ENCODE measurements around the gene CHST9. TPM values are rescaled to one million over a fixed set of nuclear protein-coding genes. Genes with fewer than 3 reads are reported as not detected.
A peak's percentile ranks its signal among the peaks of the same experiment; 100 is the strongest.

The CHST9 gene
- total and polyA plus RNA-seq, 2 of the 13 experiments (the other 11 are each of a cell fraction or from before 2014, with no cell fraction given): 3.2 to 9.6 TPM

- no peak for TF ChIP-seq MIER3 (CRISPR knock-in tag; IDR thresholded peaks at IDR 0.05; ENCODE audit: borderline replicate concordance)
- no peak for TF ChIP-seq THAP9 (CRISPR knock-in tag; IDR thresholded peaks at IDR 0.05; ENCODE audit: borderline replicate concordance)
- TF ChIP-seq ARID3A (IDR thresholded peaks at IDR 0.05; ENCODE audit: low read depth, low read length): no peak
- 0 out of 2 replicates have a peak, but pooled peaks have one; percentile 29 for TF ChIP-seq ZNF205 (CRISPR knock-in tag; IDR thresholded peaks at IDR 0.05)
- no peak for TF ChIP-seq ZNF670 (CRISPR knock-in tag; IDR thresholded peaks at IDR 0.05; ENCODE audit: borderline replicate concordance)
- TF ChIP-seq CENPX (CRISPR knock-in tag; IDR thresholded peaks at IDR 0.05): no peak
- TF ChIP-seq, protein P1, sequence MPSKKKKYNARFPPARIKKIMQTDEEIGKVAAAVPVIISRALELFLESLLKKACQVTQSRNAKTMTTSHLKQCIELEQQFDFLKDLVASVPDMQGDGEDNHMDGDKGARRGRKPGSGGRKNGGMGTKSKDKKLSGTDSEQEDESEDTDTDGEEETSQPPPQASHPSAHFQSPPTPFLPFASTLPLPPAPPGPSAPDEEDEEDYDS (CRISPR knock-in tag; IDR thresholded peaks at IDR 0.05): no peak
- no peak for TF ChIP-seq ZNF607 (CRISPR knock-in tag; IDR thresholded peaks at IDR 0.05; ENCODE audit: borderline replicate concordance)
Measured at GRCh38 chr18:27057519-27058234, 127.4 kb downstream of the CHST9 start (continued).
